Nephron progenitor cell (in vitro differentiated cells): ENCODE measurements around the gene C16orf96.
A peak's percentile ranks its signal among the peaks of the same experiment; 100 is the strongest.

ENCODE experiments used
- DNase-seq: peaks from one replicate; pipeline ENCODE4 v3.0.0; 2021
- H3K27ac Mint-ChIP-seq: 2 replicates; pipeline ENCODE4 v1.8.0; 2021; ENCODE audit warnings: mild to moderate bottlenecking, moderate library complexity, mixed read lengths
- H3K27me3 Mint-ChIP-seq: 2 replicates; pipeline ENCODE4 v1.8.0; 2021; ENCODE audit warnings: mild to moderate bottlenecking, low read depth, mixed read lengths; ENCODE audit not compliant: poor library complexity
- H3K36me3 Mint-ChIP-seq: 2 replicates; pipeline ENCODE4 v1.8.0; 2021; ENCODE audit warnings: low read depth, mixed read lengths
- H3K4me1 Mint-ChIP-seq: 2 replicates; pipeline ENCODE4 v1.8.0; 2021; ENCODE audit warnings: mixed read lengths
- H3K4me3 Mint-ChIP-seq: 2 replicates; pipeline ENCODE4 v1.8.0; 2021; ENCODE audit warnings: mild to moderate bottlenecking, moderate library complexity, mixed read lengths
- H3K9me3 Mint-ChIP-seq: 2 replicates; pipeline ENCODE4 v1.8.0; 2021; ENCODE audit warnings: mild to moderate bottlenecking, moderate library complexity, mixed read lengths
- CTCF ChIP-seq: fragments of 200-600 bp; sonication (generic); IDR thresholded peaks from 2 replicates; pipeline ENCODE4 v1.5.0; 2021; ENCODE audit warnings: antibody characterized with exemption

C16orf96 gene

GRCh38 chr16:4574919-4575705, 19.0 kb downstream of the C16orf96 start:
- Mint-ChIP-seq H3K27me3 (peaks cover 12% of the 10 kb centered on the region), H3K4me1 (no peaks in the 10 kb centered on the region), H3K4me3 (no peak overlapping the region), H3K9me3 (no peaks in the 10 kb centered on the region), H3K27ac (peak overlapping the region; percentile 69), H3K36me3 (no peaks in the 10 kb centered on the region)
- no peak for DNase-seq
- TF ChIP-seq CTCF, result no peak

GRCh38 chr16:4576008-4576407, 19.9 kb downstream of the C16orf96 start:
- TF ChIP-seq CTCF, result no peak
- Mint-ChIP-seq H3K27me3 (peaks cover 8% of the 10 kb centered on the region), H3K9me3 (no peaks in the 10 kb centered on the region)

GRCh38 chr16:4578961-4579530, 22.9 kb downstream of the C16orf96 start:
- TF ChIP-seq CTCF, result no peak
- Mint-ChIP-seq H3K27me3 (peaks cover 5% of the 10 kb centered on the region), H3K4me3 (no peak overlapping the region), H3K27ac (no peak overlapping the region), H3K9me3 (no peaks in the 10 kb centered on the region), H3K36me3 (no peaks in the 10 kb centered on the region), H3K4me1 (no peaks in the 10 kb centered on the region)
- DNase-seq, result no peak

More at GRCh38 chr16:4576008-4576407, 19.9 kb downstream of the C16orf96 start:
- no peak overlapping the region for H3K27ac Mint-ChIP-seq
- no peaks in the 10 kb centered on the region for H3K4me1 Mint-ChIP-seq
- no peak for DNase-seq
- no peak overlapping the region for H3K4me3 Mint-ChIP-seq
- no peaks in the 10 kb centered on the region for H3K36me3 Mint-ChIP-seq

GRCh38 chr16:4580250-4580649, 24.1 kb downstream of the C16orf96 start:
- TF ChIP-seq CTCF, result no peak
- Mint-ChIP-seq H3K4me3 (no peak overlapping the region), H3K27ac (no peak overlapping the region), H3K4me1 (no peaks in the 10 kb centered on the region), H3K9me3 (no peaks in the 10 kb centered on the region), H3K27me3 (peaks cover 5% of the 10 kb centered on the region), H3K36me3 (no peaks in the 10 kb centered on the region)
- DNase-seq, result no peak

- DNase-seq, result no peak
- Mint-ChIP-seq H3K4me1 (peaks cover 16% of the 10 kb centered on the region), H3K9me3 (peaks cover 7% of the 10 kb centered on the region), H3K27ac (no peak overlapping the region), H3K36me3 (no peaks in the 10 kb centered on the region), H3K27me3 (peaks cover 8% of the 10 kb centered on the region), H3K4me3 (no peak overlapping the region)
- TF ChIP-seq CTCF, result no peak
Observed at GRCh38 chr16:4583906-4584305, 27.8 kb downstream of the C16orf96 start.

- H3K36me3 Mint-ChIP-seq, result no peaks in the 10 kb centered on the region
- no peak overlapping the region for H3K27ac Mint-ChIP-seq
- no peak for TF ChIP-seq CTCF
- peaks cover 17% of the 10 kb centered on the region for H3K4me1 Mint-ChIP-seq
- no peak overlapping the region for H3K4me3 Mint-ChIP-seq
- no peak for DNase-seq
- H3K9me3 Mint-ChIP-seq, result peaks cover 8% of the 10 kb centered on the region
- peaks cover 8% of the 10 kb centered on the region for H3K27me3 Mint-ChIP-seq
Observed at GRCh38 chr16:4586291-4586690, 30.2 kb downstream of the C16orf96 start.
